CD4-positive, alpha-beta T cell treated with Interleukin-17A for 4 hours (primary cell): ENCODE measurements around the gene C16orf95.
"Not testable (repeated sequence)": the region's sequence is repeated elsewhere in the genome, so short reads cannot be mapped to it uniquely, and the experiment has no call there.

Source experiments
- DNase-seq: peaks from one replicate; pipeline ENCODE4 v3.0.0-alpha.2; 2020; ENCODE audit warnings: mixed read lengths

Gene C16orf95

GRCh38 chr16:87316923-87317749 is at the start of gene C16orf95:
Gene C16orf95, minus strand, starts transcription at chr16:87317392. Its CDS starts 150 bp downstream, at chr16:87317242.
- DNase-seq, result peak; percentile 96

- no peak for DNase-seq
Observed at GRCh38 chr16:87366930-87367329, 49.7 kb upstream of the C16orf95 start.

- DNase-seq, result no peak
Observed at GRCh38 chr16:87366288-87366687, 49.1 kb upstream of the C16orf95 start.

- no peak for DNase-seq
Observed at GRCh38 chr16:87365021-87365713, 48.0 kb upstream of the C16orf95 start.

GRCh38 chr16:87363771-87364455 is 46.7 kb upstream of the C16orf95 start:
- DNase-seq, result no peak

GRCh38 chr16:87362828-87363559 is 45.8 kb upstream of the C16orf95 start:
- not testable (repeated sequence) for DNase-seq

- DNase-seq, result no peak
Observed at GRCh38 chr16:87361916-87362619, 44.9 kb upstream of the C16orf95 start.

GRCh38 chr16:87360862-87361610 is 43.8 kb upstream of the C16orf95 start:
- DNase-seq, result no peak

GRCh38 chr16:87359121-87359520 is 41.9 kb upstream of the C16orf95 start:
- DNase-seq, result no peak

GRCh38 chr16:87358696-87359095 is 41.5 kb upstream of the C16orf95 start:
- DNase-seq, result no peak

- DNase-seq, result no peak
Observed at GRCh38 chr16:87358250-87358649, 41.1 kb upstream of the C16orf95 start.

- no peak for DNase-seq
Observed at GRCh38 chr16:87356491-87356853, 39.3 kb upstream of the C16orf95 start.

- no peak for DNase-seq
Observed at GRCh38 chr16:87353613-87354012, 36.4 kb upstream of the C16orf95 start.

GRCh38 chr16:87352818-87353217 is 35.6 kb upstream of the C16orf95 start:
- no peak for DNase-seq

GRCh38 chr16:87351320-87351698 is 34.1 kb upstream of the C16orf95 start:
- DNase-seq, result no peak

- DNase-seq, result no peak
Observed at GRCh38 chr16:87350681-87351319, 33.6 kb upstream of the C16orf95 start.

- DNase-seq, result no peak
Observed at GRCh38 chr16:87350031-87350430, 32.8 kb upstream of the C16orf95 start.

GRCh38 chr16:87348616-87349157 is 31.5 kb upstream of the C16orf95 start:
- no peak for DNase-seq

- DNase-seq, result no peak
Observed at GRCh38 chr16:87347932-87348615, 30.9 kb upstream of the C16orf95 start.

GRCh38 chr16:87346517-87347060 is 29.4 kb upstream of the C16orf95 start:
- DNase-seq, result no peak
